Measurements from ENCODE around the gene ZNF292.

ZNF292 gene

DNA sequence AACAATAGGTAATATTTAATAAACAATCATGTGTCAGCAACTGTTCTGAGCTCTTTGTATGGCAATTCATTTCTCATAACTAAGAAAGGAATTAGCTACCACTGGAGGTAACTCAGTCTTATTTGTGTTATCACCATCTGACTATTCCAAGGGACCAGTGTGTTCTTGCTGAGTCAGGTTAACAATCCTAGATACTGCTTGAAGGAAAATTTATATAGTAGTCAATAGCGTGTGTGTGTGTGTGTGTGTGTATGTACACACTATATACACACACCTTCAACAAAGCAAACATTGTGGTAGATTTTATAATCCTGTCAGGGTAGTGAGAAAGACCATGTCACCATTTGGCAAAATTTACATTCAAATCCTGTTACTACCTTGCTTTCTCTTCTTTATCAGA is 121.3 kb downstream of the ZNF292 start:
- TF ChIP-seq, protein P1, sequence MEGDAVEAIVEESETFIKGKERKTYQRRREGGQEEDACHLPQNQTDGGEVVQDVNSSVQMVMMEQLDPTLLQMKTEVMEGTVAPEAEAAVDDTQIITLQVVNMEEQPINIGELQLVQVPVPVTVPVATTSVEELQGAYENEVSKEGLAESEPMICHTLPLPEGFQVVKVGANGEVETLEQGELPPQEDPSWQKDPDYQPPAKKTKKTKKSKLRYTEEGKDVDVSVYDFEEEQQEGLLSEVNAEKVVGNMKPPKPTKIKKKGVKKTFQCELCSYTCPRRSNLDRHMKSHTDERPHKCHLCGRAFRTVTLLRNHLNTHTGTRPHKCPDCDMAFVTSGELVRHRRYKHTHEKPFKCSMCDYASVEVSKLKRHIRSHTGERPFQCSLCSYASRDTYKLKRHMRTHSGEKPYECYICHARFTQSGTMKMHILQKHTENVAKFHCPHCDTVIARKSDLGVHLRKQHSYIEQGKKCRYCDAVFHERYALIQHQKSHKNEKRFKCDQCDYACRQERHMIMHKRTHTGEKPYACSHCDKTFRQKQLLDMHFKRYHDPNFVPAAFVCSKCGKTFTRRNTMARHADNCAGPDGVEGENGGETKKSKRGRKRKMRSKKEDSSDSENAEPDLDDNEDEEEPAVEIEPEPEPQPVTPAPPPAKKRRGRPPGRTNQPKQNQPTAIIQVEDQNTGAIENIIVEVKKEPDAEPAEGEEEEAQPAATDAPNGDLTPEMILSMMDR (conservative IDR thresholded peaks at IDR 0.05; ENCODE audit: low read depth, low read length), result no peak
- Histone ChIP-seq H3K4me1 (ENCODE audit: low read depth, poor library complexity, severe bottlenecking) (no peaks in the 10 kb centered on the region), H3K36me3 (ENCODE audit: insufficient read depth) (no peaks in the 10 kb centered on the region), H3K4me2 (no peak overlapping the region), H3K27ac (no peak overlapping the region), H3K4me3 (IDR thresholded peaks at IDR 0.05; ENCODE audit: insufficient read depth, low read depth, low read length) (no peak overlapping the region), H3K79me2 (ENCODE audit: insufficient read depth, low read depth) (no peaks in the 10 kb centered on the region), H3K27me3 (ENCODE audit: insufficient read depth, low read depth) (no peaks in the 10 kb centered on the region), H3K9ac (no peak overlapping the region), H2AFZ (ENCODE audit: low read depth) (no peak overlapping the region), H4K20me1 (ENCODE audit: insufficient read depth) (no peaks in the 10 kb centered on the region)

DNA sequence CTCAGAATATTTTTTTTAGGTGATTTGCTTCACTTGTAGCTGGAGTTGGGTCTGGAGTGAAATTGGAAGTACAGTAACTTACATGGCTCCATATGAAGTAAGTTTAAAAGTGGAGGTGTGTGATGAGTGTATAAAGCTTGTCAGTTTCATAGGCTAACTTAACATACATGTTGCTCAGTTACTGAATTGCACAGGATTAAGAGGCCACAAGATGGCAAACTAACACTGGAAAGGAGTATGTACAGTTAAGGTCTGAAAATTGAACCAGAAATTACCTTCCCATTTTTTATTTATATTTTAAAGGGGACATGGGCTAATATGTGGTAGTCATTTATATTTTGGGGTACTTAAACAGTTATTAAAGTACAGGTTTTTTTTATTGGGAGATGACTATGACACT is 121.8 kb downstream of the ZNF292 start:
- TF ChIP-seq, protein P1 (conservative IDR thresholded peaks at IDR 0.05; ENCODE audit: low read depth, low read length), result no peak
- no peaks in the 10 kb centered on the region for H4K20me1 ChIP-seq (ENCODE audit: insufficient read depth)
- no peak overlapping the region for H3K27ac ChIP-seq

DNA sequence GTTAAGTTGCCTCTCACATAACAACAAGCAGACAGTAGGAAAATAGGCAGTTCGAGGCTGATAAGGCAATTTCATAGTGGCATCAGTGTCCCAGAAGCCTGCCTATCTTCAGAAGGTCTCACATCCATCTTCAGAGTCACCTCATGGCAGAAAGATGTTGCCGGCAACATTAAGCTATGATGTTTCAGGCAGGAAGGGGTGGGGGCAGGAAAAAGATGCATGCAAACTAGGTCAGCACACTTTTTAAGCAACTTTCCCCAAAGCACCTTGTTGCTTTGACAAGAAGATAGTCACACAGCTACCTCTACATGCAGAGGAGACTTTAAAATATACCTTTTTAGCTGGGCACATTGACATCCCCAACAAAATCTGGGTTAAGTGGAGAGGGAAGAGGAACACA is 123.8 kb downstream of the ZNF292 start:
- TF ChIP-seq, protein P1 (conservative IDR thresholded peaks at IDR 0.05; ENCODE audit: low read depth, low read length), result no peak
- Histone ChIP-seq H3K4me3 (IDR thresholded peaks at IDR 0.05; ENCODE audit: insufficient read depth, low read depth, low read length) (no peak overlapping the region), H3K4me2 (no peak overlapping the region), H2AFZ (ENCODE audit: low read depth) (no peak overlapping the region), H3K79me2 (ENCODE audit: insufficient read depth, low read depth) (no peaks in the 10 kb centered on the region), H4K20me1 (ENCODE audit: insufficient read depth) (no peaks in the 10 kb centered on the region), H3K9ac (no peak overlapping the region), H3K27ac (no peak overlapping the region), H3K36me3 (ENCODE audit: insufficient read depth) (no peaks in the 10 kb centered on the region), H3K27me3 (ENCODE audit: insufficient read depth, low read depth) (no peaks in the 10 kb centered on the region), H3K4me1 (ENCODE audit: low read depth, poor library complexity, severe bottlenecking) (no peaks in the 10 kb centered on the region)

More for the DNA sequence above, 121.8 kb downstream of the ZNF292 start:
- H3K4me1 ChIP-seq (ENCODE audit: low read depth, poor library complexity, severe bottlenecking), result no peaks in the 10 kb centered on the region
- H3K79me2 ChIP-seq (ENCODE audit: insufficient read depth, low read depth), result no peaks in the 10 kb centered on the region
- no peak overlapping the region for H3K4me3 ChIP-seq (IDR thresholded peaks at IDR 0.05; ENCODE audit: insufficient read depth, low read depth, low read length)
- no peak overlapping the region for H3K9ac ChIP-seq
- no peak overlapping the region for H3K4me2 ChIP-seq
- H2AFZ ChIP-seq (ENCODE audit: low read depth), result no peak overlapping the region
- H3K36me3 ChIP-seq (ENCODE audit: insufficient read depth), result no peaks in the 10 kb centered on the region
- no peaks in the 10 kb centered on the region for H3K27me3 ChIP-seq (ENCODE audit: insufficient read depth, low read depth)

DNA sequence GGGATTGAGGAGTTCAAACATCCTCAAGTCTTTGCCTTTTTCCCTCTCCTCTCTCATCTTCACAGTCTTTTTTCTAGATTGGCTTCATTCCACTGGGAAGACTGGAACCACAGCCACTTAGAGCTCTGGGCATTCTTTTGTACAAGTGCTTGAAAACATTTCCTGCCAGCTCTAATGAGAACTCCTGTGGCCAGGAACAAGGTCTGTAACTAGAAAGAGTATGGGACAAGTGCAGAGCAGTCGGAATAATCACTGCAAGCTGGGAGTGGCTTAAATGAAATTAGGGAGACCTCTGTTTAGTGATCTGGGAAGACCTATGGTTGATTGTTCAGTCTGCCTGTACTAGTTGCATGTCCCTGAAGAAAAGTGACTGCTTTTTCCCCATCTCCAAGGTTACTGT is 126.1 kb downstream of the ZNF292 start:
- Histone ChIP-seq H3K27ac (no peak overlapping the region), H3K4me3 (IDR thresholded peaks at IDR 0.05; ENCODE audit: insufficient read depth, low read depth, low read length) (no peak overlapping the region), H3K9ac (no peak overlapping the region), H3K4me1 (ENCODE audit: low read depth, poor library complexity, severe bottlenecking) (no peaks in the 10 kb centered on the region), H3K79me2 (ENCODE audit: insufficient read depth, low read depth) (no peaks in the 10 kb centered on the region), H2AFZ (ENCODE audit: low read depth) (no peak overlapping the region), H3K4me2 (no peak overlapping the region), H4K20me1 (ENCODE audit: insufficient read depth) (no peaks in the 10 kb centered on the region), H3K36me3 (ENCODE audit: insufficient read depth) (no peaks in the 10 kb centered on the region), H3K27me3 (ENCODE audit: insufficient read depth, low read depth) (no peaks in the 10 kb centered on the region)
- TF ChIP-seq, protein P1 (conservative IDR thresholded peaks at IDR 0.05; ENCODE audit: low read depth, low read length), result no peak

Measured in KMS-11 (cell line).